GM23338 (cell line): Measurements from ENCODE around the gene CES5A. TPM values are rescaled to one million over a fixed set of nuclear protein-coding genes. Genes with fewer than 3 reads are reported as not detected.
"Not testable (repeated sequence)": the region's sequence is repeated elsewhere in the genome, so short reads cannot be mapped to it uniquely, and the experiment has no call there.

Source experiments
- ATAC-seq: fragments of 200-7000 bp; cut with Tn5 transposase; 3 replicates; pipeline ENCODE4 v1.9.1; 2020
- DNase-seq: peaks from one replicate; pipeline ENCODE4 v3.0.0-alpha.2; 2015; ENCODE audit warnings: low spot score
- H2AFZ ChIP-seq: fragments of 200-600 bp; sonication (generic); 2 replicates; pipeline ENCODE4 v1.8.0; 2016; ENCODE audit warnings: antibody characterized with exemption, mild to moderate bottlenecking, moderate library complexity
- H3F3A ChIP-seq: fragments of 200-600 bp; sonication (generic); replicated peaks from 2 replicates; pipeline ENCODE4 v1.8.0; 2017; ENCODE audit warnings: antibody characterized with exemption, mixed run types, low read depth
- H3K27ac ChIP-seq: fragments of 200-600 bp; sonication (generic); 2 replicates; pipeline ENCODE4 v1.6.1; 2016; ENCODE audit warnings: low read depth
- H3K27me3 ChIP-seq: fragments of 200-600 bp; sonication (generic); 2 replicates; pipeline ENCODE4 v1.8.0; 2016; ENCODE audit warnings: mild to moderate bottlenecking, mixed run types, moderate library complexity; ENCODE audit not compliant: insufficient read depth
- H3K36me3 ChIP-seq: fragments of 200-600 bp; sonication (generic); 2 replicates; pipeline ENCODE4 v1.8.0; 2016; ENCODE audit warnings: mild to moderate bottlenecking; ENCODE audit not compliant: insufficient read depth
- H3K4me1 ChIP-seq: fragments of 200-600 bp; sonication (generic); 2 replicates; pipeline ENCODE4 v1.8.0; 2016; ENCODE audit warnings: mild to moderate bottlenecking, moderate library complexity; ENCODE audit not compliant: insufficient read depth
- H3K4me2 ChIP-seq: fragments of 200-600 bp; sonication (generic); 2 replicates; pipeline ENCODE4 v1.7.1; 2017; ENCODE audit warnings: mixed run types
- H3K4me3 ChIP-seq: fragments of 200-600 bp; sonication (generic); 2 replicates; pipeline ENCODE4 v1.6.1; 2016; ENCODE audit warnings: mixed run types
- H3K79me2 ChIP-seq: fragments of 200-600 bp; sonication (generic); replicated peaks from 2 replicates; pipeline ENCODE4 v1.8.0; 2017; ENCODE audit warnings: mild to moderate bottlenecking; ENCODE audit not compliant: insufficient read depth
- H3K9me2 ChIP-seq: fragments of 200-600 bp; sonication (generic); 2 replicates; pipeline ENCODE4 v1.8.0; 2017; ENCODE audit not compliant: insufficient read depth
- H4K20me1 ChIP-seq: fragments of 200-600 bp; sonication (generic); replicated peaks from 2 replicates; pipeline ENCODE4 v1.8.0; 2017; ENCODE audit warnings: mild to moderate bottlenecking; ENCODE audit not compliant: insufficient read depth
- H3K27ac Mint-ChIP-seq: 2 replicates; pipeline ENCODE4 v1.8.0; 2020; ENCODE audit warnings: inconsistent platforms, mild to moderate bottlenecking, moderate library complexity, mixed read lengths
- H3K27me3 Mint-ChIP-seq: 3 replicates; pipeline ENCODE4 v1.8.0; 2022; ENCODE audit warnings: low read depth, mild to moderate bottlenecking, moderate library complexity, mixed read lengths, inconsistent platforms; ENCODE audit not compliant: insufficient read depth, poor library complexity
- H3K36me3 Mint-ChIP-seq: 3 replicates; pipeline ENCODE4 v1.8.0; 2021; ENCODE audit warnings: low read depth, mild to moderate bottlenecking, inconsistent platforms, moderate library complexity, mixed read lengths
- H3K4me1 Mint-ChIP-seq: 3 replicates; pipeline ENCODE4 v1.8.0; 2020; ENCODE audit warnings: mild to moderate bottlenecking, inconsistent platforms, mixed read lengths
- H3K4me3 Mint-ChIP-seq: 3 replicates; pipeline ENCODE4 v1.8.0; 2021; ENCODE audit warnings: moderate library complexity, mild to moderate bottlenecking, inconsistent platforms, mixed read lengths
- H3K9me3 Mint-ChIP-seq: 3 replicates; pipeline ENCODE4 v1.8.0; 2020; ENCODE audit warnings: moderate library complexity, mild to moderate bottlenecking, inconsistent platforms, mixed read lengths
- CREB1 ChIP-seq: fragments of 250-450 bp; sonication (Bioruptor Pico); IDR thresholded peaks from 2 replicates; pipeline ENCODE4 v1.5.0; 2020; ENCODE audit warnings: low read depth, mild to moderate bottlenecking, moderate library complexity
- CTCF ChIP-seq, 2 experiments: fragments of 200-600 bp in 1 of 2; sonication (generic) in 1 of 2; conservative IDR thresholded peaks; 2 replicates each; pipeline versions ENCODE4 v1.5.1 to v1.6.1; 2016 to 2017; ENCODE audit warnings: antibody characterized with exemption in 2 of 2, low read depth in 2 of 2, mild to moderate bottlenecking in 2 of 2, moderate library complexity in 1 of 2
- EZH2phosphoT487 ChIP-seq: fragments of 200-600 bp; sonication (generic); IDR thresholded peaks from one replicate; pipeline ENCODE4 v1.8.1; 2018; ENCODE audit warnings: antibody characterized with exemption; ENCODE audit not compliant: unreplicated experiment
- JUNB ChIP-seq: IDR thresholded peaks from one replicate; pipeline ENCODE4 v1.6.1; 2016; ENCODE audit warnings: antibody characterized with exemption; ENCODE audit not compliant: unreplicated experiment
- POLR2AphosphoS5 ChIP-seq: IDR thresholded peaks from 2 replicates; pipeline ENCODE4 v1.6.1; 2016; ENCODE audit warnings: antibody characterized with exemption, low read depth
- STAT1 ChIP-seq: IDR thresholded peaks from one replicate; pipeline ENCODE4 v1.6.1; 2016; ENCODE audit warnings: antibody characterized with exemption; ENCODE audit not compliant: unreplicated experiment
- ZNF114 ChIP-seq: fragments of 250-450 bp; sonication (Bioruptor Pico); IDR thresholded peaks from 2 replicates; pipeline ENCODE4 v1.5.0; 2020; ENCODE audit warnings: mild to moderate bottlenecking, moderate library complexity
- polyA plus RNA-seq: library from polyadenylated mRNA; unstranded; fragments of >200 nt; fragmentation: Nextera tagmentation; extraction: Ambion mirVana; gene quantifications from 2 replicates; pipeline ENCODE4 v1.2.1, GENCODE V29; 2016
- total RNA-seq: library from RNA; depleted of rRNA; stranded (reverse); fragments of >200 nt; shearing (Covaris generic); gene quantifications from 2 replicates; pipeline ENCODE4 v1.2.3, GENCODE V29; 2014
- TF ChIP-seq, protein P1 (sequence below): IDR thresholded peaks from 2 replicates; pipeline ENCODE4 v1.6.1; 2016; ENCODE audit warnings: antibody characterized with exemption
- TF ChIP-seq, protein P2 (sequence below): IDR thresholded peaks from one replicate; pipeline ENCODE4 v1.6.1; 2018; ENCODE audit warnings: antibody characterized with exemption; ENCODE audit not compliant: unreplicated experiment

The CES5A gene
- total and polyA plus RNA-seq, 2 experiments from 2014 or later: not detected

GRCh38 chr16:55835173-55835572 lies 40.0 kb downstream of the CES5A start:
- not testable (repeated sequence) for H3K36me3 Mint-ChIP-seq, H3F3A ChIP-seq, H3K27me3 ChIP-seq, H3K9me3 Mint-ChIP-seq, H4K20me1 ChIP-seq, H2AFZ ChIP-seq, H3K4me1 ChIP-seq, H3K79me2 ChIP-seq, H3K27me3 Mint-ChIP-seq, H3K4me1 Mint-ChIP-seq, H3K27ac Mint-ChIP-seq, H3K27ac ChIP-seq, ATAC-seq, H3K4me2 ChIP-seq, DNase-seq, H3K36me3 ChIP-seq, H3K4me3 ChIP-seq, H3K4me3 Mint-ChIP-seq, H3K9me2 ChIP-seq

- no peak overlapping the region for H3K4me3 Mint-ChIP-seq
- no peaks in the 10 kb centered on the region for H3K9me2 ChIP-seq
- no peaks in the 10 kb centered on the region for H3K36me3 Mint-ChIP-seq
- H3K36me3 ChIP-seq: no peaks in the 10 kb centered on the region
- 0 out of 3 replicates have a peak, but pooled peaks cover 9% of the 10 kb centered on the region for H3K4me1 Mint-ChIP-seq
- H3K4me3 ChIP-seq: no peak overlapping the region
- no peaks in the 10 kb centered on the region for H3F3A ChIP-seq
- no peak overlapping the region for H2AFZ ChIP-seq
- no peak overlapping the region for H3K27ac Mint-ChIP-seq
- no peak for TF ChIP-seq STAT1
- TF ChIP-seq JUNB: no peak
- TF ChIP-seq, protein P1, sequence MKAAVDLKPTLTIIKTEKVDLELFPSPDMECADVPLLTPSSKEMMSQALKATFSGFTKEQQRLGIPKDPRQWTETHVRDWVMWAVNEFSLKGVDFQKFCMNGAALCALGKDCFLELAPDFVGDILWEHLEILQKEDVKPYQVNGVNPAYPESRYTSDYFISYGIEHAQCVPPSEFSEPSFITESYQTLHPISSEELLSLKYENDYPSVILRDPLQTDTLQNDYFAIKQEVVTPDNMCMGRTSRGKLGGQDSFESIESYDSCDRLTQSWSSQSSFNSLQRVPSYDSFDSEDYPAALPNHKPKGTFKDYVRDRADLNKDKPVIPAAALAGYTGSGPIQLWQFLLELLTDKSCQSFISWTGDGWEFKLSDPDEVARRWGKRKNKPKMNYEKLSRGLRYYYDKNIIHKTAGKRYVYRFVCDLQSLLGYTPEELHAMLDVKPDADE: no peak
- no peak for TF ChIP-seq EZH2phosphoT487
- no peak for TF ChIP-seq POLR2AphosphoS5
- TF ChIP-seq CREB1 (CRISPR knock-in tag): no peak
- no peaks in the 10 kb centered on the region for H3K27me3 ChIP-seq
- H3K9me3 Mint-ChIP-seq: no peaks in the 10 kb centered on the region; the same call in 2 of the 3 replicates
- H4K20me1 ChIP-seq: no peaks in the 10 kb centered on the region
- no peaks in the 10 kb centered on the region for H3K79me2 ChIP-seq
- no peak overlapping the region for H3K4me2 ChIP-seq
- H3K27me3 Mint-ChIP-seq: peaks cover 2% of the 10 kb centered on the region
- H3K27ac ChIP-seq: no peak overlapping the region
- DNase-seq (no peak), ATAC-seq (no peak)
- H3K4me1 ChIP-seq: no peaks in the 10 kb centered on the region
Observed at GRCh38 chr16:55834049-55834448, 41.1 kb downstream of the CES5A start.

- Histone ChIP-seq H3K4me2 (no peak within 1 kb of the TSS), H4K20me1 (no peaks in the 10 kb centered on the region), H3K4me3 (no peak within 1 kb of the TSS), H3F3A (no peaks in the 10 kb centered on the region), H3K27ac (no peak within 1 kb of the TSS), H2AFZ (no peak within 1 kb of the TSS), H3K9me2 (no peaks in the 10 kb centered on the region), H3K4me1 (no peaks in the 10 kb centered on the region), H3K36me3 (no peaks in the 10 kb centered on the region), H3K27me3 (no peaks in the 10 kb centered on the region), H3K79me2 (no peaks in the 10 kb centered on the region)
- Mint-ChIP-seq H3K4me3 (no peak within 1 kb of the TSS), H3K9me3 (no peaks in the 10 kb centered on the region; the same call in 2 of the 3 replicates), H3K4me1 (0 out of 3 replicates have a peak, but pooled peaks cover 9% of the 10 kb centered on the region), H3K27ac (no peak within 1 kb of the TSS), H3K27me3 (peaks cover 2% of the 10 kb centered on the region), H3K36me3 (no peaks in the 10 kb centered on the region)
- peak; percentile 67 for DNase-seq
- ATAC-seq: peak; percentile 98
- TF ChIP-seq, protein P1: no peak
- TF ChIP-seq, protein P2, sequence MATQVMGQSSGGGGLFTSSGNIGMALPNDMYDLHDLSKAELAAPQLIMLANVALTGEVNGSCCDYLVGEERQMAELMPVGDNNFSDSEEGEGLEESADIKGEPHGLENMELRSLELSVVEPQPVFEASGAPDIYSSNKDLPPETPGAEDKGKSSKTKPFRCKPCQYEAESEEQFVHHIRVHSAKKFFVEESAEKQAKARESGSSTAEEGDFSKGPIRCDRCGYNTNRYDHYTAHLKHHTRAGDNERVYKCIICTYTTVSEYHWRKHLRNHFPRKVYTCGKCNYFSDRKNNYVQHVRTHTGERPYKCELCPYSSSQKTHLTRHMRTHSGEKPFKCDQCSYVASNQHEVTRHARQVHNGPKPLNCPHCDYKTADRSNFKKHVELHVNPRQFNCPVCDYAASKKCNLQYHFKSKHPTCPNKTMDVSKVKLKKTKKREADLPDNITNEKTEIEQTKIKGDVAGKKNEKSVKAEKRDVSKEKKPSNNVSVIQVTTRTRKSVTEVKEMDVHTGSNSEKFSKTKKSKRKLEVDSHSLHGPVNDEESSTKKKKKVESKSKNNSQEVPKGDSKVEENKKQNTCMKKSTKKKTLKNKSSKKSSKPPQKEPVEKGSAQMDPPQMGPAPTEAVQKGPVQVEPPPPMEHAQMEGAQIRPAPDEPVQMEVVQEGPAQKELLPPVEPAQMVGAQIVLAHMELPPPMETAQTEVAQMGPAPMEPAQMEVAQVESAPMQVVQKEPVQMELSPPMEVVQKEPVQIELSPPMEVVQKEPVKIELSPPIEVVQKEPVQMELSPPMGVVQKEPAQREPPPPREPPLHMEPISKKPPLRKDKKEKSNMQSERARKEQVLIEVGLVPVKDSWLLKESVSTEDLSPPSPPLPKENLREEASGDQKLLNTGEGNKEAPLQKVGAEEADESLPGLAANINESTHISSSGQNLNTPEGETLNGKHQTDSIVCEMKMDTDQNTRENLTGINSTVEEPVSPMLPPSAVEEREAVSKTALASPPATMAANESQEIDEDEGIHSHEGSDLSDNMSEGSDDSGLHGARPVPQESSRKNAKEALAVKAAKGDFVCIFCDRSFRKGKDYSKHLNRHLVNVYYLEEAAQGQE: no peak
- TF ChIP-seq ZNF114 (CRISPR knock-in tag) (no peak), CTCF (conservative IDR thresholded peaks at IDR 0.05; ENCODE audit: low read depth in 2 of 2) (no peak)
Observed at GRCh38 chr16:55832773-55833691, 42.1 kb downstream of the CES5A start, which contains the start of gene CES1. CES1 (minus strand) TSS chr16:55833096; CDS start chr16:55833055, 41 bp downstream.
